ENCODE results near the gene PACS2. TPM values are rescaled to one million over a fixed set of nuclear protein-coding genes. Genes with fewer than 3 reads are reported as not detected.

PACS2 gene
- total RNA-seq, 3 donors from 2014 or later, result 46.0 to 70.9 (median 67.8) TPM

DNA sequence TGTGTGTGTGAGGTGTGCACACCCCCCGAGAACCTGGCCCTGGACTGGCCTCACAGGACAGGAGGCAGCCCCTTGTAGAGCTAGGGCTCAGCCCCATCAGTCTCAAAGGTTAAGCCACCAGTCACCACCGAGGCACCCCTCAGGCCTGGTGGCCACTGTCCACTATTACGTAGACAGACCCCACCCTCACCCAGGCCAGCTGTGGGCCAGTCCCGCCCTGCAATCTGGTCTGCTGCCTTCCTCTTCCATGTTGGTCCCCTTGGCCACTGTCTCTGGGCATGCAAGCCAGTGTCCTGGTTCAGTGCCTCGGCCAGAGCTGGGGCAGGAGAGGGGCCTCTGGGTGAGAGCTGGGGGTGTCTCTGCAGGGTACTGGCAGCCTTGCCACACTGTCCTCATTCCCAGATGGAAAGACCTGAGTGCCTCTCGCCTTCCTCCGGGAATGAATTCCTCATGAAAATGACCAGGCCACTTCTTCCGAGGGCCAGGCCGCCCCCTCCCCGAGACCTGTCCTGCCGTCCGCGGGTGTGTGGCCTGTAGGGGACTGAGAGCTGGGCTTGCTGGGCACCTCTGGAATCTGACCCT lies 82.9 kb downstream of the PACS2 start:
- intact Hi-C loops (cut with DNase I; ENCODE audit: low total_unique reads), result no loop called here
- Histone ChIP-seq H3K9me3 (peaks cover 0 to 5% of the 10 kb centered on the region in 2 donors), H3K4me3 (peak overlapping the region; percentile 86 to 99 (median 88)), H3K36me3 (no peaks in the 10 kb centered on the region), H3K4me1 (peaks cover 0 to 4% of the 10 kb centered on the region in 2 donors), H3K27ac (peak overlapping the region; percentile 89 to 90), H3K27me3 (no peaks in the 10 kb centered on the region)
- TF ChIP-seq POLR2AphosphoS5 (IDR thresholded peaks at IDR 0.05) (no peak), POLR2A (IDR thresholded peaks at IDR 0.05) (no peak)
- TF ChIP-seq, protein P1, sequence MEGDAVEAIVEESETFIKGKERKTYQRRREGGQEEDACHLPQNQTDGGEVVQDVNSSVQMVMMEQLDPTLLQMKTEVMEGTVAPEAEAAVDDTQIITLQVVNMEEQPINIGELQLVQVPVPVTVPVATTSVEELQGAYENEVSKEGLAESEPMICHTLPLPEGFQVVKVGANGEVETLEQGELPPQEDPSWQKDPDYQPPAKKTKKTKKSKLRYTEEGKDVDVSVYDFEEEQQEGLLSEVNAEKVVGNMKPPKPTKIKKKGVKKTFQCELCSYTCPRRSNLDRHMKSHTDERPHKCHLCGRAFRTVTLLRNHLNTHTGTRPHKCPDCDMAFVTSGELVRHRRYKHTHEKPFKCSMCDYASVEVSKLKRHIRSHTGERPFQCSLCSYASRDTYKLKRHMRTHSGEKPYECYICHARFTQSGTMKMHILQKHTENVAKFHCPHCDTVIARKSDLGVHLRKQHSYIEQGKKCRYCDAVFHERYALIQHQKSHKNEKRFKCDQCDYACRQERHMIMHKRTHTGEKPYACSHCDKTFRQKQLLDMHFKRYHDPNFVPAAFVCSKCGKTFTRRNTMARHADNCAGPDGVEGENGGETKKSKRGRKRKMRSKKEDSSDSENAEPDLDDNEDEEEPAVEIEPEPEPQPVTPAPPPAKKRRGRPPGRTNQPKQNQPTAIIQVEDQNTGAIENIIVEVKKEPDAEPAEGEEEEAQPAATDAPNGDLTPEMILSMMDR (IDR thresholded peaks at IDR 0.05), result no peak
- DNase-seq (ENCODE audit: low spot score in 2 of 2), result no peak

DNA sequence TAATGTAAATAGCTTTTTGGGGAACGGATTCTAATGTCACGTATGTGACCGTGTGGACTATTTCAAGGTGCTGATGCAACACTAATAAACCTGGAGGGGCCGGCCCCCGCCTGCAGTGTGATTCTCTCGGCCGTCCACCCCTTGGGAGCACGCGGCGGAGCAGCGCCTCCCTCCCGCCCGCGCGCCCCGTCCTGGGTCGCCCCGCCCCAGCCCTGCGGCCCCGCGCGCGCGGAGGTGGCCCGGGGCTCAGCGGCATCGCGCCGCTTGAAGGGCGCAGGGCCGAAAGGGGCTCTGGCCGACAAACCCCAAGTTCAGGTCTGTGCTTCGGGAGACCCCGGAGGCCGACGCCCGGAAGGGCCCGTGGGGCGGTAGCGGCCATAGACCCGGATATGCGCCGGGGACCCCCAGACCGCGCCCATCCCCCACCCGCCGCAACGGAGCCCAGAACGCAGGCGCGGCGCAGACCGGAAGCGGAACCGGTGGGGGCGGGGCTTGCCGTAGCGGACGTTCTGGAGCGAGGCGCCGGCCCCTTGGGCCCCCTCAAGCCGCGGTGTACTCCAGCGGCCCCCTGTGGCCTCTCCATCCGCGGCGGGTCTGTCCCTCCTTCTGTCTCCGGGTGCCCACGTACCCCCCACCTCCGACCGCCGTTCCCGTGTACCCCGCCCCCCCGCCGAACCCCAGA lies 83.6 kb downstream of the PACS2 start, which contains the start of gene TEX22:
TEX22 (plus strand) TSS at position 495 of the 682 bp plus-strand sequence. CDS start 803 bp downstream, outside the sequence.
- intact Hi-C loops (cut with DNase I; ENCODE audit: low total_unique reads), result no loop called here
- TF ChIP-seq, protein P1 (IDR thresholded peaks at IDR 0.05), result no peak
- peak; percentile 63 for TF ChIP-seq POLR2A (IDR thresholded peaks at IDR 0.05)
- peak; percentile 57 to 76 (median 70) for TF ChIP-seq POLR2AphosphoS5 (IDR thresholded peaks at IDR 0.05)
- Histone ChIP-seq H3K36me3 (no peaks in the 10 kb centered on the region), H3K27ac (peak within 1 kb of the TSS; percentile 89 to 90), H3K4me1 (peaks cover 0 to 4% of the 10 kb centered on the region in 2 donors), H3K27me3 (no peaks in the 10 kb centered on the region), H3K9me3 (peaks cover 0 to 5% of the 10 kb centered on the region in 2 donors), H3K4me3 (peak within 1 kb of the TSS; percentile 86 to 99 (median 88))
- DNase-seq (ENCODE audit: low spot score in 2 of 2), result peak; percentile 69 to 85

DNA sequence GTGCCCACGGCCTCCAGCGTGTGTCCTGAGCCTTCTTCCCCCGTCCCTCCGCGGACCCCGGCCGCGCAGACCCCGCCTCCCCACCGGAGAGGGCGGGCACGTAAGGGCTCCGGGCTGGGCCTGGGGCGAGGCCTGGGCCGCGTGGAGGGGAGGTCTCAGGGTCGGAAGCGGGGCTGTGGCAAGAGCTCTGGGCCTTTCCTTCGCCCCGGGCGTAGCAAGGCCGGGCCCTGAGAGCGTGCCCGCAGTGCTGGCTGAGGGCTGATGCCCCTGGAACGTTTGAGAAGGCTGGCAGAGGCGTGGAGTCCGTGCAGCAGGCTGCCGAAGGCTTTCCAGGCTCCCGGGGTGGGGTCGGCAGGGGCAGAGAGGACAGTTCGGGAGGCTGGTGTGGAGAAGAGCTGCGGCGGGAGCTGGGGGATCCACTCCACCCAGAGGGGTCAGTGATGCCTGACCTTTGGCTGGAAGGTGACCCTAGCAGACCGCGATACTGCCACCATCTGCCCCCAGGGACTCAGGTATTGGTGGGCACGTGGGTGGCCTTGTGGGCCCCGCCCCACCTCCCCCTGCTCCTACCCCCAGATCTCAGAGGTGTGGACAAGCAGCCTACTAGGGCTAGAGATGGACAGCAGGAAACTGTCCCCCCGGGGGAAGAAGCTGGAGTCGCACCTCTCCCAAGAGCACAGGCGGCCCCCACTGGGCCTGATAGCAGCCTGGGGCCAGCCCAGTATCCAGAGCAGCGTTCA lies 84.3 kb downstream of the PACS2 start:
- Histone ChIP-seq H3K4me1 (peaks cover 0 to 4% of the 10 kb centered on the region in 2 donors), H3K27me3 (no peaks in the 10 kb centered on the region), H3K36me3 (no peaks in the 10 kb centered on the region), H3K27ac (peak overlapping the region; percentile 89 to 90), H3K9me3 (peaks cover 0 to 5% of the 10 kb centered on the region in 2 donors), H3K4me3 (peak overlapping the region; percentile 86 to 99 (median 88))
- DNase-seq (ENCODE audit: low spot score in 2 of 2), result no peak
- TF ChIP-seq POLR2A (IDR thresholded peaks at IDR 0.05), result no peak
- TF ChIP-seq, protein P1 (IDR thresholded peaks at IDR 0.05), result no peak
- TF ChIP-seq POLR2AphosphoS5 (IDR thresholded peaks at IDR 0.05), result no peak
- intact Hi-C loops (cut with DNase I; ENCODE audit: low total_unique reads), result no loop called here

DNA sequence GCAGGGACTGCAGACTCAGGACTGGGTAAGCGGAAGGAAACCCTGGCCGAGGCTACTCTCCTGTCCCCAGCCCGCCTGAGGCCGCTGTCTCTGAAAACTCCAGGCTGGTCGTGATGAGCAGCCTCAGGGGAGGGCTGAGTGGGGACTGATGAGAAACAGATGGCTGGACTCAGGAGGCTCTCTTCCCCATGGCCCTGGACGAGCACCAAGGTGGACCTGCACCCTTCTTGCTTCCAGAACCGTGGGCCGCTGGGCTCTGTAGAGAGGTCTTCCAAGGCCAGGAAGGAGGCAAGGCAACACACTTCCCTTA lies 84.9 kb downstream of the PACS2 start:
- no peak for DNase-seq (ENCODE audit: low spot score in 2 of 2)
- TF ChIP-seq POLR2A (IDR thresholded peaks at IDR 0.05), result no peak
- no peak for TF ChIP-seq POLR2AphosphoS5 (IDR thresholded peaks at IDR 0.05)
- TF ChIP-seq, protein P1 (IDR thresholded peaks at IDR 0.05), result no peak
- no peak overlapping the region for H3K27ac ChIP-seq

More for the DNA sequence above, 84.9 kb downstream of the PACS2 start:
- Histone ChIP-seq H3K9me3 (peaks cover 0 to 5% of the 10 kb centered on the region in 2 donors), H3K4me3 (peak overlapping the region; percentile 86 to 99 (median 88)), H3K36me3 (no peaks in the 10 kb centered on the region), H3K4me1 (peaks cover 0 to 4% of the 10 kb centered on the region in 2 donors), H3K27me3 (no peaks in the 10 kb centered on the region)
- intact Hi-C loops (cut with DNase I; ENCODE audit: low total_unique reads), result no loop called here

Measured in breast epithelium (tissue), 4 donors.